NCI-H510A (cell line): ENCODE data around the gene IFNAR1.
A peak's percentile ranks its signal among the peaks of the same experiment; 100 is the strongest.
"Not testable (repeated sequence)": the region's sequence is repeated elsewhere in the genome, so short reads cannot be mapped to it uniquely, and the experiment has no call there.

ENCODE experiments used
- DNase-seq: peaks from one replicate; lab custom pipeline; 2025; lab: John Stamatoyannopoulos, UW

IFNAR1 gene

DNA sequence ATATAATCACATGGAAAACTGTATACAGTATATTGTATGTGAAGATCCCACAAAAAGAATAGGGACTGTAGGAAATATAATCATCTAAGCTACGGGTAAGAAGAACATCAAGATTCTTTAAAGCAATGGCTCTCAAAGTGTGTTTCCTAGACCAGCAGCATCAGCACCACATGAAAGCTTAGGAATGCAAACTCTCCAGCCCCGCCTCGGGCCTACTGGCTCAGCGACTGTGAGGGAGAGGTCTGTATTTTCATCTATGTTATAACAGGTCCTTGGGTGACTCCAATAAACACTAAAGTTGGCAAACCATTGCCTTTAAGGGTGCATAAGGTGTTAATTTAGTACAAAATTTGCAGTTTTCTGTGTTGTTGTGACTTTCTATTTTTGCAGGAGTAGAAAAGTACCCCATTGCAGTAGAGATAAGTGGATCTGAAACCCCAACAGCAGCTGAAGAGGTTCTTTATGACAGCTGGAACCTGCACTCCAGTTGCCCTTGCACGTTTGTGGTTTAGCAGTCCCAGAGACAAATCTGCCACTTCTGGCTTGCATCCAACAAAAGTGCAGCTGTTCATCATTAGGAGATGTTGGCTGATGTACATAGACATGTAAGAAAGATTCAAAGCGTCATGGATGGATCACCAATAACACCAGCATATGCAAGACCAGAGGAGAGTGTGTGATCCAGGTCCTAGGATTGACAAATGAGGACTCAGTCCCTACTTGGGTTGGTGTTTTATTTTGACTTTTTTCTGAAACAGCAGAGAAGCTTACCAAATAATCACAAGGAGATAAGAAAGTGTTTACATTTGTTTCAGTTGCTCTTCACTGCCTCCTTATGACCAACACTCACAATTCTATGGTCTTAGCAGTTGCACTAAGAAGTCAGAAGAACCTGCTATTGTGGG is 15.9 kb upstream of the IFNAR1 start:
- DNase-seq = peak; percentile 88

- DNase-seq = no peak
Measured at GRCh38 chr21:33309778-33310177, 15.0 kb upstream of the IFNAR1 start.

DNA sequence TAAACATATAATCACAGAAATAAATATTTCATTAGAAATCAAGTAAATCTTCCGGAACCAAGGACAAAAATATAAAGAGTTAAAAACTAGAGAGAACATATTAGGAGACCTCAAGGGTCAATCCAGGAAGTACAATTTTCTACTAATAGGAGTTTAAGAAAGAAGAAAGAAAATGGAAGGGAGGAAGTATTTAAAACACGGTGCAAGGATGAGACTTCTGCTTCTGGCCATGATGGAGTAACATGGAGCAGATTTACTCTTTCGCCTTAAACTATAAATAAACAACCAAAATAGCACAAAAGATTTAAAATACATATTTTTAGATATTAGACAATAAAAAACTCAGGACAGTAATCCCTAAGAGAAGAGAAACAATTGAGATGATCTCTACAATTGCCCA is 12.6 kb upstream of the IFNAR1 start:
- DNase-seq = no peak

- no peak for DNase-seq
Measured at GRCh38 chr21:33313183-33313582, 11.6 kb upstream of the IFNAR1 start.

- DNase-seq = no peak
Measured at GRCh38 chr21:33313611-33314010, 11.2 kb upstream of the IFNAR1 start.

DNA sequence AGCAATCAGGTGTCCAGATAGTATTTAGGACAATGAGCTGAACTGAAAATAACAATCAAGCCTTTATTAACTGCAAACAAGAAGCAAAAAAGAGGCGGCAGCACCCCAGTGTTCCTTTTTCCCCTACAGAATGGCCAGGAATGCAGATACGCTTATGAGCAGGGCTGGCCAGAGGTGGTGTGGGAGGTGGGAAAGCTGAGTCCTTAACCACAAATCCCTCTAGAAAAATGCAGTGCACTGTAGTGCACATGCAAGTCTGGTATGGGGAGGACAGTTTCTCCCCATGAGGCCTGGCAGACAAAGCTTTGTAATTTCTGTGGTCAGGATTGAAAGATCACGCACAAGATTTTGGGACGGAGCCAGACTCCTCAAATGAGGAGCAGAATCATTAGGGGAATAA is 10.7 kb upstream of the IFNAR1 start:
- DNase-seq = no peak

DNA sequence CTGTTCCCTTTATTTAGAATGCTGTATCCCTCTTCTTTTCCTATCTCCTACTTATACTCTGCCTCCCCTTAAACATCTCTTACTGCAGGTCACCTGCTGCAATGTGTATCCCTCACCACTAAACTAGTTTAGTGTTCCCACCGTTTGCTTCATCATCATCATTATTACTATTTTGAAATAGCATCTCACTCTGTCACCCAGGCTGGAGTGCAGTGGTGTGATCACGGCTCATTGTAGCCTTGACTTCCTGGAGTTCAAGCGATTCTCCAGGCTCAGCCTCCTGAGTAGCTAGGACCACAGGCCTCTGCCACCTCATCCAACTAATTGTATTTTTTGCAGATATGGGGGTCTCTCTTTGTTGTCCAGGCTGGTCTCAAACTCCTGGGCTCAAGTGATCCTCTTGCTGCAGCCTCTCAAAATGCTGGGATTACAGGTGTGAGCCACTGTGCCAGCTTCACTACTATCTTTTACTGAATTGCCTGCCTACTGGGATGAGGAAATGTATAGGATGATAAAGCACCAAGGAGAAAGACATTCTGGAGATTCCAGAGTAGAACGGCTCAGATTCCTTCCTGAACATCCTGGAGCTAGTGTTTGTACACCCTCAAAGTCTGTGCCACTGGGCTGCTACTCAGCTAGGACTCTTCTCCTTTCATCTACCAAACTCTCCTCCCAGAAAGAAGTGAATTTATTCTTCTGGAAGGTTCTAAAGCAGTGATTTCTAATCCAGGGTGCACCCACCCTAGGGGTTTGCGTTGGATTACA is 8.6 kb upstream of the IFNAR1 start:
- DNase-seq = no peak

DNA sequence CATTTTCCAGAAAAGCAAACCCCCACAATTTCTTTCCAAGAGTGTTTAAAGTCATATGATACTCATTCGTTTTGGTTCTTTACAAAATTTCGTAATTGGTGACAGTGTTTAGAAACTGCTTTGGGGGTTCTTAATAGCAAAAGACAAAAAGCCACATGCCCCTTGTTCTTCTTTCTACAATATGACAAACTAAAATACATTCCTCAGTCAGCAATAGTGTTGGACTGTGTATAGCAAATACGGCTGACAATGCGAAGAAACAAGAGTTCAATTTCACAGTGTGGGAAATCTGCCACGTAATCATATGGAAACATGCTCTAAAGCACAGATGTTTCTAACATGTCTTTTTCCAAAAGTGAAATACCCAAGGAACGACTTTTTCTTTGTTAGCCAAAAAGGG is 7.6 kb upstream of the IFNAR1 start:
- no peak for DNase-seq

DNA sequence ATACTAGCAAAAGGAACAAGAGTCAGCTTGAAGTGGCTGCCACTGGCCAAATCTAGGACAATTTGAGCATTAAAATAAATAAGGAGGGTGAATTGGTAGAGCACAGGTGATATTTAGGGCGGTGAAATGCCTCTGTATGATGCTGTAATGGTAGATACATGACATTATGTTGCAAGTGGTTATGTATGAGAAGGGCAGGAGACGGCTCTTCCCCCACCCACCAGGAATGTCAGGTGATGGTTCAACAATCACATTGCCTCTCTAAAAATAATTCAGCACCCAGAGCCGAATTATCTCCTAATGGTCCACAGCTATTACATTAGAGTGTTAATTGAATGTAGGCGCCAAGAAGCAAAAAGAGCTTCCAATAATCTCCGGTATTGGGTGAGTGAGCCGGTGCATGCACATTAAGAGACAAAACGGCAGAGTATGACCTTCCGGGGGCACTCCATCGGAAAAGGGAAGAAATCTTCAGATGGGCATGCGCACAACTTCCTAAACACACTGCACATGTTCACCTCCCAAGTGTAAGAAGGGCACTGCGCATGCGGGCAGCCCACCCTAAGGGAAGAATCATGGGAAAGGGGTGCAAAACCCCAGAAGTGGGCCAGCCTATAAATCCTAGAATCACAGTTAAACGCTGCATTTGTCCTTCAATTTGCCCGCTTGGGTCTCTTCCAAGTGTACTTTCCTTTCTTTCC is 6.8 kb upstream of the IFNAR1 start:
- no peak for DNase-seq

DNA sequence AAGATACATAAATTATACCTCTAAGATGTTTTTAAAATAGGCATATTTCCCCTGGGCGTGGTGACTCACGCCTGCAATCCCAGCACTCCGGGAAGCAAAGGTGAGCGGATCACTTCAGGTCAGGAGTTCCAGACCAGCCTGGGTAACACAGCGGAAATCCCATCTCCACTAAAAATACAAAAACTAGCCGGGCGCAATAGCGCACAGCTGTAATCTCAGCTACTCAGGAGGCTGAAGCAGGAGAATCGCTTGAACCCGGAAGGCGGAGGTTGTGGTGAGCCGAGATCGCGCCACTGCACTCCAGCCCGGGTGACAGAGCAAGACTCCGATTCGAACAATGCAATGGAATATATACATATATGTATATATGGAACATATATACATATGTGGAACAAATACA is 3.8 kb upstream of the IFNAR1 start:
- not testable (repeated sequence) for DNase-seq

GRCh38 chr21:33323610-33324009 is 1.2 kb upstream of the IFNAR1 start:
- DNase-seq = not testable (repeated sequence)

GRCh38 chr21:33325222-33326067 is 675 bp downstream of the IFNAR1 start:
- no peak for DNase-seq

DNA sequence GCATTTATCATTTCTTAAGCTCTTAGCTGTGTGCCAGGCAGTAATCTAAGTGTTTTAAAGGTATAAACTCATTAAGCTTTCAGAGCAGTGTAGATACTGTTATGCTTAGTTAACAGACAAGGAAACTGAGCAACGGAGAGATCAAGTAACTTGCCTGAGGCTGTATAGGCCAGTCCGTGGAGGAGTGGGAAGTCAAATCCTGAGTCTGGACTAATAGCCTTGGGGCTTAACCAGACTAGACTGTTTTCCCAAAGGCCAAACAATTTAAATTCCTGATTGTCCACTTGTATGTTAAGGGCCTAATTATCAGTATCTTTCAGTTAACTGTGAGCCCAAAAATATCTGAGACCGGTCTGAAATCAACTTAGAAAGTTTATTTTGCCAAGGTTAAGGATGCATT is 2.6 kb downstream of the IFNAR1 start:
- no peak for DNase-seq

- DNase-seq = no peak
Measured at GRCh38 chr21:33327792-33328433, 3.1 kb downstream of the IFNAR1 start.

DNA sequence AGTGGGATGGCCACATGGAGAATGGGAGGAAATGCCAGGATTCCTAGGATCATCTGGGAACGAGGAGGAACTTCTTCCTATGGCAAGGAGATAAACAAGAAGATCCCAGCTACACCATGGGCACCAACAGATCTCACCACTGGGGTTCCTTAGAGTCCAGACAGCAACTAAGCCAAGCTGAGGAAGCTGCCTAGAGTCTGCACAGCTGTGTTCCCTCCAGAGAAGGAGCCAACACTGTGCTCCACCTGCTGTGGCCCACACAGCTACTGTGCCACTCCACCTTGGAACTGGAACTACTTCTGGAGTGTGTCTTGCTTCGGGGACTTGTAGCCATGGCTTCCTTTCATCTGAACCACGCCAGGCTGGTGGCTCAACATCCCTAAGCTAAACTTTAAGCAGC is 6.0 kb downstream of the IFNAR1 start:
- no peak for DNase-seq

DNA sequence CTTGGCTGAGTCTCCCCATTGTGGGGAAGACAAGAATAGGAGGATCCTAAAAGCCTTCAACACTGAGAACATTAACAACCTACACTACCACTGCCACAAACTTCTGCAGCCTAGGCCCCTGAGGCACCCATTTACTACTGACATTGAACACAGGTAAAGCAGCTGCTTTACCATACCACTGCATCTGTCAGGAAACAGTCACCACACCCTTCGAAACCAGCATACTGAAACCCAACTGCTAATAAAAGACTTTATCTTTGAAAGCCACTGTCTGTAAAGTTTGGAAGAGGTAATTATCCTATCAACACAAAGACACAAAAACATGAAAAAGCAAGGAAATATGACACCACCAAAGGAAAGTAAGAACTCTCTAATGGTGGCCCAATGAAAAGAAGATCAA is 7.4 kb downstream of the IFNAR1 start:
- DNase-seq = no peak

DNA sequence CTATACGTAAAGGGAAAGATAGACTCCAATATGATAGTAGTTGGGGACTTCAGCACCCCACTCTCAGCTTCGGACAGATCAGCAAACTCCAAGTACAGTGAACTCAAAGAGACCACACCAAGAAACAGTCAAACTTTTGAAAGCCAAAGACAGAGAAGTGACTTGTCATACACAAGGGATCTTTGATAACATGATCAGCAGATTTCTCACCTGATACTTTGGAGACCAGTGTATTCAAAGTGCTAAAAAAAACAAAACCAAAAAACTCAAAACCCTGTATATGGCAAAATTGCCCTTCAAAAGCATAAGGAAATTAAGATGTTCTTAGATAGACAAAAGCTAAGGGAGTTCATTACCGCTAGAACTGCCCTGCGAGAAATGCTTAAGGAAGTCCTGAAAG is 9.4 kb downstream of the IFNAR1 start:
- DNase-seq = no peak

DNA sequence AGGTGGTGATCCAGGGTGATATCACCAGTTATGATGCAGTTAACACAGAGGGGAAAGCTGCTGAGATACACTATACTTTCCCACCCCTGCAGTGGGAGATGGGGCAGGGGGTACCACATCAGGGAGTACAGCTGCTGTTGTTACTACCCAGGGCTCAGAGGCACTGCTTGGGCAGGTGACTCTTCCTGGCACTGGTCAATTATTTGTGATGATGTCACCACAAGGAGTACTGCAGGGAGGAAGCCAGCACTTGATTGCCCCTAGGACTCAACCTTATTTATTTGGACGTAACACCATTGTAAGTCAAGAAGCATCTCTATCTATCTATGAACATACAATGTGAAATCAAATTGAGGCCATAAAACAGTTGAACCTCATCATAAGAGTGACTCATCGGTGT is 10.1 kb downstream of the IFNAR1 start:
- DNase-seq = no peak

GRCh38 chr21:33339135-33339534 is 14.4 kb downstream of the IFNAR1 start:
- no peak for DNase-seq

GRCh38 chr21:33339918-33340317 is 15.1 kb downstream of the IFNAR1 start:
- DNase-seq = no peak

DNA sequence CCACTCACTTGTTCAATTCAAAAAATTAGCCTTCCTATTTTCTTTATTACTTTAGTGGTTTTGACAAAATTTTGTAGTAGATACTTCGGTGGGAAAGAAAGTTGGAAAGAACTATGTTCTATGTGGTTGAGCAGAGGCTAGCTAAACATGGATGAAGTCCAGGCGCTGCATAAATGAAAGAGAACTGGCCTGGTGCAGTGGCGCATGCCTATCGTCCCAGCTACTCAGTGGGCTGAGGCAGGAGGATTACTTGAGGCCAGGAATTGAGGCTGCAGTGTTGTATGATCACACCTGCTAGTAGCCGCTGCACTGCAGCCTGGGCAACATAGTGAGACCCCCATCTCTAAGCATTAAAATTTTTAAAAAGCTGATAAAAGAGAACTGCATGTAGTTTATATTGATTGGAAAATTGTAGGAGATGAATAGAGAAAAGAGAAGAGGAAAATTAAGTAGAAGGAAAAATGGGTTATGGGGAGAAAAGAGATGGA is 21.0 kb downstream of the IFNAR1 start:
- no peak for DNase-seq
